NOMO-1 treated with DMSO at 0.1 percent for 48 hours (cell line): ENCODE results near the gene NCOA7.
A peak's percentile ranks its signal among the peaks of the same experiment; 100 is the strongest.
"Not testable (repeated sequence)": the region's sequence is repeated elsewhere in the genome, so short reads cannot be mapped to it uniquely, and the experiment has no call there.

Experiments used
- DNase-seq: peaks from one replicate; lab custom pipeline; 2025; ENCODE audit not compliant: unreplicated experiment; lab: John Stamatoyannopoulos, UW

The NCOA7 gene

GRCh38 chr6:125943528-125944433 is 153.0 kb downstream of the NCOA7 start:
- DNase-seq: no peak

- peak; percentile 41 for DNase-seq
Observed at GRCh38 chr6:125944434-125944816, 153.7 kb downstream of the NCOA7 start.

GRCh38 chr6:125944896-125945295 is 154.1 kb downstream of the NCOA7 start:
- no peak for DNase-seq

- no peak for DNase-seq
Observed at GRCh38 chr6:125945378-125946141, 154.8 kb downstream of the NCOA7 start.

- no peak for DNase-seq
Observed at GRCh38 chr6:125947615-125948014, 156.9 kb downstream of the NCOA7 start.

- DNase-seq: no peak
Observed at GRCh38 chr6:125948455-125948854, 157.7 kb downstream of the NCOA7 start.

- no peak for DNase-seq
Observed at GRCh38 chr6:125949069-125949468, 158.3 kb downstream of the NCOA7 start.

GRCh38 chr6:125950293-125950692 is 159.5 kb downstream of the NCOA7 start:
- DNase-seq: no peak

- DNase-seq: not testable (repeated sequence)
Observed at GRCh38 chr6:125950716-125951115, 160.0 kb downstream of the NCOA7 start.

- no peak for DNase-seq
Observed at GRCh38 chr6:125951323-125951722, 160.6 kb downstream of the NCOA7 start.

- peak; percentile 33 for DNase-seq
Observed at GRCh38 chr6:125952764-125953501, 162.2 kb downstream of the NCOA7 start.

- no peak for DNase-seq
Observed at GRCh38 chr6:125953502-125953875, 162.7 kb downstream of the NCOA7 start.

- no peak for DNase-seq
Observed at GRCh38 chr6:125954735-125955339, 164.1 kb downstream of the NCOA7 start.

- no peak for DNase-seq
Observed at GRCh38 chr6:125955973-125956372, 165.2 kb downstream of the NCOA7 start.

- DNase-seq: peak; percentile 95
Observed at GRCh38 chr6:125956506-125957390, 166.0 kb downstream of the NCOA7 start, which contains the start of gene HINT3. TSS of gene HINT3 (plus strand) at chr6:125956770. CDS start at chr6:125956978, 208 bp downstream.

- no peak for DNase-seq
Observed at GRCh38 chr6:125957391-125957693, 166.6 kb downstream of the NCOA7 start.

- peak; percentile 58 for DNase-seq
Observed at GRCh38 chr6:125957845-125958244, 167.1 kb downstream of the NCOA7 start.

- DNase-seq: no peak
Observed at GRCh38 chr6:125959041-125959440, 168.3 kb downstream of the NCOA7 start.

GRCh38 chr6:125961117-125961516 is 170.4 kb downstream of the NCOA7 start:
- DNase-seq: no peak

GRCh38 chr6:125962900-125963497 is 172.2 kb downstream of the NCOA7 start:
- DNase-seq: no peak
